ENCODE data around the gene CFAP45. TPM values are rescaled to one million over a fixed set of nuclear protein-coding genes. Genes with fewer than 3 reads are reported as not detected.

CFAP45 gene
- total RNA-seq, 1 experiment from 2014 or later, result 0.48 TPM

DNA sequence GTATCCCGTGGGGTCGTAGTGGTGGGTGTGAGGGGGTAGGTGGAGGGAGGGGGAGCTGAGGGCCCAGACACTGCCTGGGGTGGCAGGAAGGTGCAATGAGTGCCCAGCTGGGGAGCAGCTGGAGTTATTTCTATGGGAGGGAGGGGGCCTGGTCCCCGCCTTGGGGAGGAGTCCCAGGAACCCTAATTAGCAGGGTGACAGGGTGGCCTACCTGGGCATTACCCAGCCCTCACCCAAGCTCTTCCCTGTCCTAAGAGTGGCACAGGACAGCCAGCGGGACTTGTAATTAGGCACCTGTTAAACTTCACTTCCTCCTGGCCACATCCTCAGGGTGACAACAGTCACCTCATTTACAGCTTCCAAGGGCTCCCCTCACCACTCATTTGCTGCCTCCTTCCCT lies 37.4 kb downstream of the CFAP45 start, which contains the start of gene VSIG8:
Gene VSIG8, minus strand, starts transcription at position 101 of the 400 bp plus-strand sequence. CDS start 136 bp downstream, outside the sequence.
- ChIA-PET POLR2A (no interaction called here), CTCF (interaction anchor here (0.6 to 2.5 kb wide), 5 partner anchors 10 to 63 kb away, joined by 3 to 7 read pairs (median 4); no protein-coding TSS in a partner anchor)
- no peaks in the 10 kb centered on the region for H3K9me3 Mint-ChIP-seq
- TF ChIP-seq, protein P1, sequence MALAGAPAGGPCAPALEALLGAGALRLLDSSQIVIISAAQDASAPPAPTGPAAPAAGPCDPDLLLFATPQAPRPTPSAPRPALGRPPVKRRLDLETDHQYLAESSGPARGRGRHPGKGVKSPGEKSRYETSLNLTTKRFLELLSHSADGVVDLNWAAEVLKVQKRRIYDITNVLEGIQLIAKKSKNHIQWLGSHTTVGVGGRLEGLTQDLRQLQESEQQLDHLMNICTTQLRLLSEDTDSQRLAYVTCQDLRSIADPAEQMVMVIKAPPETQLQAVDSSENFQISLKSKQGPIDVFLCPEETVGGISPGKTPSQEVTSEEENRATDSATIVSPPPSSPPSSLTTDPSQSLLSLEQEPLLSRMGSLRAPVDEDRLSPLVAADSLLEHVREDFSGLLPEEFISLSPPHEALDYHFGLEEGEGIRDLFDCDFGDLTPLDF (CRISPR knock-in tag; IDR thresholded peaks at IDR 0.05), result no peak
- TF ChIP-seq, protein P2, sequence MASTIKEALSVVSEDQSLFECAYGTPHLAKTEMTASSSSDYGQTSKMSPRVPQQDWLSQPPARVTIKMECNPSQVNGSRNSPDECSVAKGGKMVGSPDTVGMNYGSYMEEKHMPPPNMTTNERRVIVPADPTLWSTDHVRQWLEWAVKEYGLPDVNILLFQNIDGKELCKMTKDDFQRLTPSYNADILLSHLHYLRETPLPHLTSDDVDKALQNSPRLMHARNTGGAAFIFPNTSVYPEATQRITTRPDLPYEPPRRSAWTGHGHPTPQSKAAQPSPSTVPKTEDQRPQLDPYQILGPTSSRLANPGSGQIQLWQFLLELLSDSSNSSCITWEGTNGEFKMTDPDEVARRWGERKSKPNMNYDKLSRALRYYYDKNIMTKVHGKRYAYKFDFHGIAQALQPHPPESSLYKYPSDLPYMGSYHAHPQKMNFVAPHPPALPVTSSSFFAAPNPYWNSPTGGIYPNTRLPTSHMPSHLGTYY (CRISPR knock-in tag; IDR thresholded peaks at IDR 0.05), result no peak
- TF ChIP-seq, protein P3, sequence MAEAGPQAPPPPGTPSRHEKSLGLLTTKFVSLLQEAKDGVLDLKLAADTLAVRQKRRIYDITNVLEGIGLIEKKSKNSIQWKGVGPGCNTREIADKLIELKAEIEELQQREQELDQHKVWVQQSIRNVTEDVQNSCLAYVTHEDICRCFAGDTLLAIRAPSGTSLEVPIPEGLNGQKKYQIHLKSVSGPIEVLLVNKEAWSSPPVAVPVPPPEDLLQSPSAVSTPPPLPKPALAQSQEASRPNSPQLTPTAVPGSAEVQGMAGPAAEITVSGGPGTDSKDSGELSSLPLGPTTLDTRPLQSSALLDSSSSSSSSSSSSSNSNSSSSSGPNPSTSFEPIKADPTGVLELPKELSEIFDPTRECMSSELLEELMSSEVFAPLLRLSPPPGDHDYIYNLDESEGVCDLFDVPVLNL (CRISPR knock-in tag; IDR thresholded peaks at IDR 0.05; ENCODE audit: borderline replicate concordance, low read depth), result no peak
- TF ChIP-seq, protein P4, sequence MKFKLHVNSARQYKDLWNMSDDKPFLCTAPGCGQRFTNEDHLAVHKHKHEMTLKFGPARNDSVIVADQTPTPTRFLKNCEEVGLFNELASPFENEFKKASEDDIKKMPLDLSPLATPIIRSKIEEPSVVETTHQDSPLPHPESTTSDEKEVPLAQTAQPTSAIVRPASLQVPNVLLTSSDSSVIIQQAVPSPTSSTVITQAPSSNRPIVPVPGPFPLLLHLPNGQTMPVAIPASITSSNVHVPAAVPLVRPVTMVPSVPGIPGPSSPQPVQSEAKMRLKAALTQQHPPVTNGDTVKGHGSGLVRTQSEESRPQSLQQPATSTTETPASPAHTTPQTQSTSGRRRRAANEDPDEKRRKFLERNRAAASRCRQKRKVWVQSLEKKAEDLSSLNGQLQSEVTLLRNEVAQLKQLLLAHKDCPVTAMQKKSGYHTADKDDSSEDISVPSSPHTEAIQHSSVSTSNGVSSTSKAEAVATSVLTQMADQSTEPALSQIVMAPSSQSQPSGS (CRISPR knock-in tag; IDR thresholded peaks at IDR 0.05; ENCODE audit: borderline replicate concordance, low read depth), result no peak
- TF ChIP-seq TEAD4 (CRISPR knock-in tag; IDR thresholded peaks at IDR 0.05), result no peak
- TF ChIP-seq PRRX2 (CRISPR knock-in tag; IDR thresholded peaks at IDR 0.05), result no peak
- no peak for TF ChIP-seq FOXK1 (CRISPR knock-in tag; IDR thresholded peaks at IDR 0.05)
- TF ChIP-seq OVOL2 (CRISPR knock-in tag; IDR thresholded peaks at IDR 0.05; ENCODE audit: borderline replicate concordance), result no peak
- no peak for TF ChIP-seq TCF7 (CRISPR knock-in tag; IDR thresholded peaks at IDR 0.05; ENCODE audit: low read depth)
- no peak for TF ChIP-seq GRHL2 (CRISPR knock-in tag; IDR thresholded peaks at IDR 0.05; ENCODE audit: insufficient replicate concordance, severe bottlenecking)
- TF ChIP-seq NR3C1 (CRISPR knock-in tag; conservative IDR thresholded peaks at IDR 0.05; ENCODE audit: low read depth), result no peak
- no peak for TF ChIP-seq ZNF423 (CRISPR knock-in tag; IDR thresholded peaks at IDR 0.05)
- no peak for TF ChIP-seq ZNF263 (CRISPR knock-in tag; IDR thresholded peaks at IDR 0.05; ENCODE audit: low read depth)
- TF ChIP-seq, protein P5, sequence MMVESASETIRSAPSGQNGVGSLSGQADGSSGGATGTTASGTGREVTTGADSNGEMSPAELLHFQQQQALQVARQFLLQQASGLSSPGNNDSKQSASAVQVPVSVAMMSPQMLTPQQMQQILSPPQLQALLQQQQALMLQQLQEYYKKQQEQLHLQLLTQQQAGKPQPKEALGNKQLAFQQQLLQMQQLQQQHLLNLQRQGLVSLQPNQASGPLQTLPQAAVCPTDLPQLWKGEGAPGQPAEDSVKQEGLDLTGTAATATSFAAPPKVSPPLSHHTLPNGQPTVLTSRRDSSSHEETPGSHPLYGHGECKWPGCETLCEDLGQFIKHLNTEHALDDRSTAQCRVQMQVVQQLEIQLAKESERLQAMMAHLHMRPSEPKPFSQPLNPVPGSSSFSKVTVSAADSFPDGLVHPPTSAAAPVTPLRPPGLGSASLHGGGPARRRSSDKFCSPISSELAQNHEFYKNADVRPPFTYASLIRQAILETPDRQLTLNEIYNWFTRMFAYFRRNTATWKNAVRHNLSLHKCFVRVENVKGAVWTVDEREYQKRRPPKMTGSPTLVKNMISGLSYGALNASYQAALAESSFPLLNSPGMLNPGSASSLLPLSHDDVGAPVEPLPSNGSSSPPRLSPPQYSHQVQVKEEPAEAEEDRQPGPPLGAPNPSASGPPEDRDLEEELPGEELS (CRISPR knock-in tag; IDR thresholded peaks at IDR 0.05), result no peak
- peaks cover 3% of the 10 kb centered on the region for H3K4me1 Mint-ChIP-seq
- peaks cover 5% of the 10 kb centered on the region; the same call in 1 of the 2 replicates for H3K27me3 Mint-ChIP-seq (ENCODE audit: low read depth)
- no peak for ATAC-seq
- H3K4me3 Mint-ChIP-seq, result no peak within 1 kb of the TSS
- no peaks in the 10 kb centered on the region for H3K36me3 Mint-ChIP-seq
- no peak for DNase-seq (ENCODE audit: low spot score)
- H3K27ac Mint-ChIP-seq, result no peak within 1 kb of the TSS

DNA sequence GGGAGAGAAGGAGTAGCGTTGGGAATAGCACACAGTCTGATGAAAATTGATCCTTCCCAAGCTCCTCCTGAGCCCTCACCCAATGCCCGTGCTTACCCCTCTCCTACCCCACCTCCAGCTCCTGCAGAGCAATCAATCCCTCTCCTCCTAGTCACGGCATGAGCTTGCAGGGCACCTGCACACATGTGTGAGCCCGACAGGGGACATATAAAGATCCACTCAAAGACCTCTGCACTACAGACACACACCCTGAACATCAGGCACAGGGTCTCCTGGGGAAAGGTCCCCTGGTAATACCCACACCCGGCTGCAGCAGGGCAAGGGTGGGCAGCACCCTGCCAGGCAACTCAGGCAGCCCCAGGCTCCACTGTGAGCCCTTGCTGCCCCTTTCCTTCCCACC lies 37.9 kb downstream of the CFAP45 start:
- Mint-ChIP-seq H3K27me3 (ENCODE audit: low read depth) (peaks cover 7% of the 10 kb centered on the region; the same call in 1 of the 2 replicates), H3K27ac (no peak overlapping the region), H3K9me3 (no peaks in the 10 kb centered on the region), H3K4me1 (peaks cover 2% of the 10 kb centered on the region; the same call in 1 of the 2 replicates), H3K36me3 (no peaks in the 10 kb centered on the region), H3K4me3 (no peak overlapping the region)
- no peak for ATAC-seq
- DNase-seq (ENCODE audit: low spot score), result no peak
- CTCF ChIA-PET, result interaction anchor here (0.9 to 2.5 kb wide), 5 partner anchors 11 to 72 kb away, joined by 3 to 8 read pairs (median 4); no protein-coding TSS in a partner anchor
- POLR2A ChIA-PET, result no interaction called here
- TF ChIP-seq, protein P2 (CRISPR knock-in tag; IDR thresholded peaks at IDR 0.05), result no peak
- no peak for TF ChIP-seq GTF2I (CRISPR knock-in tag; conservative IDR thresholded peaks at IDR 0.05)
- TF ChIP-seq ELF4 (CRISPR knock-in tag; IDR thresholded peaks at IDR 0.05; ENCODE audit: low read depth), result no peak
- TF ChIP-seq ZNF416 (CRISPR knock-in tag; IDR thresholded peaks at IDR 0.05), result no peak
- TF ChIP-seq NR2C2 (CRISPR knock-in tag; IDR thresholded peaks at IDR 0.05), result no peak
- TF ChIP-seq, protein P6, sequence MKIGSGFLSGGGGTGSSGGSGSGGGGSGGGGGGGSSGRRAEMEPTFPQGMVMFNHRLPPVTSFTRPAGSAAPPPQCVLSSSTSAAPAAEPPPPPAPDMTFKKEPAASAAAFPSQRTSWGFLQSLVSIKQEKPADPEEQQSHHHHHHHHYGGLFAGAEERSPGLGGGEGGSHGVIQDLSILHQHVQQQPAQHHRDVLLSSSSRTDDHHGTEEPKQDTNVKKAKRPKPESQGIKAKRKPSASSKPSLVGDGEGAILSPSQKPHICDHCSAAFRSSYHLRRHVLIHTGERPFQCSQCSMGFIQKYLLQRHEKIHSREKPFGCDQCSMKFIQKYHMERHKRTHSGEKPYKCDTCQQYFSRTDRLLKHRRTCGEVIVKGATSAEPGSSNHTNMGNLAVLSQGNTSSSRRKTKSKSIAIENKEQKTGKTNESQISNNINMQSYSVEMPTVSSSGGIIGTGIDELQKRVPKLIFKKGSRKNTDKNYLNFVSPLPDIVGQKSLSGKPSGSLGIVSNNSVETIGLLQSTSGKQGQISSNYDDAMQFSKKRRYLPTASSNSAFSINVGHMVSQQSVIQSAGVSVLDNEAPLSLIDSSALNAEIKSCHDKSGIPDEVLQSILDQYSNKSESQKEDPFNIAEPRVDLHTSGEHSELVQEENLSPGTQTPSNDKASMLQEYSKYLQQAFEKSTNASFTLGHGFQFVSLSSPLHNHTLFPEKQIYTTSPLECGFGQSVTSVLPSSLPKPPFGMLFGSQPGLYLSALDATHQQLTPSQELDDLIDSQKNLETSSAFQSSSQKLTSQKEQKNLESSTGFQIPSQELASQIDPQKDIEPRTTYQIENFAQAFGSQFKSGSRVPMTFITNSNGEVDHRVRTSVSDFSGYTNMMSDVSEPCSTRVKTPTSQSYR (CRISPR knock-in tag; IDR thresholded peaks at IDR 0.05), result no peak
- TF ChIP-seq SP1 (CRISPR knock-in tag; conservative IDR thresholded peaks at IDR 0.05), result no peak
- TF ChIP-seq, protein P7, sequence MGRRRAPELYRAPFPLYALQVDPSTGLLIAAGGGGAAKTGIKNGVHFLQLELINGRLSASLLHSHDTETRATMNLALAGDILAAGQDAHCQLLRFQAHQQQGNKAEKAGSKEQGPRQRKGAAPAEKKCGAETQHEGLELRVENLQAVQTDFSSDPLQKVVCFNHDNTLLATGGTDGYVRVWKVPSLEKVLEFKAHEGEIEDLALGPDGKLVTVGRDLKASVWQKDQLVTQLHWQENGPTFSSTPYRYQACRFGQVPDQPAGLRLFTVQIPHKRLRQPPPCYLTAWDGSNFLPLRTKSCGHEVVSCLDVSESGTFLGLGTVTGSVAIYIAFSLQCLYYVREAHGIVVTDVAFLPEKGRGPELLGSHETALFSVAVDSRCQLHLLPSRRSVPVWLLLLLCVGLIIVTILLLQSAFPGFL (CRISPR knock-in tag; IDR thresholded peaks at IDR 0.05; ENCODE audit: borderline replicate concordance), result no peak
